NCI-H187 (cell line): ENCODE measurements around the gene GPHN.
A peak's percentile ranks its signal among the peaks of the same experiment; 100 is the strongest.
"Not testable (repeated sequence)": the region's sequence is repeated elsewhere in the genome, so short reads cannot be mapped to it uniquely, and the experiment has no call there.

Experiments used
- DNase-seq, 2 experiments: peaks; one replicate each; lab custom pipeline; 2025; lab: John Stamatoyannopoulos, UW

GPHN gene

DNA sequence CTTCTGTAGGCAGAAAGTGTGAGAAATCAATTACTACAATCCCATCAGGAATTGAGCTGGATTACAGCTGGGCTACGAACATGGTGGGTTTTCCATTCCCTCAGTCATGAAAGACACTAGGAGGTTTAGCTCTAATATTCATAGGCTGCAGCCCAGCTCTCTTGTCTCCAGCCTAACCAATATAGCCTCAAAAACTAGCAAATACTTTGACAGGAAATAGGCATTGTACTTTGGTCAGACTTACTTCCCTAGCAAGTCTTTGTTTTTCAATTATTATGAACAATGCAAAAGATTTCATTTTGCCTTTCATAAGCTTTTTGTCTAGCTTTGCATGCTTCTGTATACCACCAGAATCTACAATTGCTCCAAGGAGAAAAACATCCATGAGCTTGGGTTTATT is 296.2 kb downstream of the GPHN start:
- DNase-seq, result no peak

GRCh38 chr14:66813636-66814035 is 305.7 kb downstream of the GPHN start:
- DNase-seq, result no peak

- no peak for DNase-seq
These were observed 307.7 kb downstream of the GPHN start for GRCh38 chr14:66815687-66816086.

DNA sequence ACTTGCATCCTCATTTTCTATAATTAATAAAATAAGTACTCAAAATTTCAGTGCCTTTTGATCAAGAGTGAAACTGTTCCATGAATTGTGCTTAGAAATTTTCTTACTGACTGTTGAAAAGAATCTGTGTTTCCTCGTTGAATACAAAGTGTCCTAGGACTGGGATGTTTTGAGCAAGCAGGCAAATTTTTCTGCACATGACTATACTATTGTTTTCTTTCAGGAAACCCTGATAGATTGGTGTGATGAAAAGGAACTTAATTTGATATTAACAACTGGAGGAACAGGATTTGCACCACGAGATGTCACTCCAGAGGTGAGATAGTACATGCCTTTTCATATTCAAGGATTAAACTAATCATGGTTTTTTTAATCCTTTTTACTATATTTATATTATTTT is 316.3 kb downstream of the GPHN start:
- DNase-seq, result no peak

DNA sequence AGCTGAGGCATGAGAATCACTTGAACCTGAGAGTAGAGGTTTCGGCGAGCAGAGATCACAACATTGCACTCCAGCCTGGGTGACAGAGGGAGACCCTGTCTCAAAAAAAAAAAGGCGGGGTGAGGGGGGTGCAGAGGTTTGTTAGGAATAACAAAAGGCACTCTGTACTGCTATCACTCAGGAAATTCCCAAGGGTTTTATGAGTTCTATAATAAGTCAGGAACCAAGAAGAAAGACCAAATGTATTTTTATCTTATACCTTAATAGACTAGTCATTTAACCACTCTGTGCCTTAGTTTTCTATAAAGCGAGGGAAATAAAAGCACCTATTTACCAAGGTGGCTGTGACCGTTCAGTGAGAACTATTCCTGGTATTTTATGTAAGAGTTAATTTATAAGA is 319.2 kb downstream of the GPHN start:
- DNase-seq, result no peak

DNA sequence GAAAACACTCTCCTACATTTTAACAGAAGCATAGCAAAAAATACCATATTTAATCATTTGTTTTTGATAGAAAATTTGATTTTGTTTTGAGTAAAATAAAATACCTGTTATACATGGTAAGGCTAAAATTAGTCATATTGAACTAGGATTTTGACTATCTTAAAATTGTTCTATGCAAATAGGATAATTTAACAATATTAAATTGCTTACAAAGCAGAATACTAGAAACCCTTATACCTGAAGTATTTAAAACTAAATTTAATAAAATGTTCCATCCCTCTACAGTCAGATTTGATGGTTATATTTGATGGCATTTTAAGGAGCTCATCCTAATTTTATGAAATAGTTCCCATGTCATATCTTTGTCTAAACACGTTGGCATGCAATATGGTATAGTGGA is 323.2 kb downstream of the GPHN start:
- DNase-seq, result no peak

DNA sequence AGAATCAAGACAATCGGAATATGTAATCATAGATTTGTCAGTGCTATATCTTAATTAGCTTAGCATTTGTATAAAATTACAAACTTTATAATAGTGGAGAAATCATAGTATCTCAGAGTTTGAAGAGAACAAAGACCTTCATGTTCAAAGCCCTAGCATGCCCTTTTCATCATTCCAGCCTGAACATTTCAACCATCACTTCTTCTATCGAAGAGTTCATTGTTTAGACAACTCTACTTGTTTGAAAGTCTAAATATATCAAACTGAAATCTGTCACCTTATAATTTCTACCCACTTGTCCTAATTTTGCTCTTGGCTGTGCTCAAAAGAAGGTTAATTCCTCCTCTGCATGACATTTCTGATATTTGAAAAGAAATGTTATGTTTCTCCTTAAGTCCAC is 325.9 kb downstream of the GPHN start:
- no peak for DNase-seq

DNA sequence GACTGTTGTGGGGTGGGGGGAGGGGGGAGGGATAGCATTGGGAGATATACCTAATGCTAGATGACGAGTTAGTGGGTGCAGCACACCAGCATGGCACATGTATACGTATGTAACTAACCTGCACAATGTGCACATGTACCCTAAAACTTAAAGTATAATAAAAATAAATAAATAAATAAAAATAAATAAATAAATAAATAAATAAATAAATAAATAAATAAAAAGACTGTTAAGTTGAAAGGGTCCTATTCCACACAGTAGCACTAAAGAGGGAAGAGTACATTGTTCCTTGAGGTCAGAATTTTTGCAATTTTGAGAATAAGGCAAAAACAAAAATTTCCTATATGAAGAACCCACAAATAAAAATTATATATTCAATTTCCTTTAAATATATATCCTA is 329.5 kb downstream of the GPHN start:
- not testable (repeated sequence) for DNase-seq

DNA sequence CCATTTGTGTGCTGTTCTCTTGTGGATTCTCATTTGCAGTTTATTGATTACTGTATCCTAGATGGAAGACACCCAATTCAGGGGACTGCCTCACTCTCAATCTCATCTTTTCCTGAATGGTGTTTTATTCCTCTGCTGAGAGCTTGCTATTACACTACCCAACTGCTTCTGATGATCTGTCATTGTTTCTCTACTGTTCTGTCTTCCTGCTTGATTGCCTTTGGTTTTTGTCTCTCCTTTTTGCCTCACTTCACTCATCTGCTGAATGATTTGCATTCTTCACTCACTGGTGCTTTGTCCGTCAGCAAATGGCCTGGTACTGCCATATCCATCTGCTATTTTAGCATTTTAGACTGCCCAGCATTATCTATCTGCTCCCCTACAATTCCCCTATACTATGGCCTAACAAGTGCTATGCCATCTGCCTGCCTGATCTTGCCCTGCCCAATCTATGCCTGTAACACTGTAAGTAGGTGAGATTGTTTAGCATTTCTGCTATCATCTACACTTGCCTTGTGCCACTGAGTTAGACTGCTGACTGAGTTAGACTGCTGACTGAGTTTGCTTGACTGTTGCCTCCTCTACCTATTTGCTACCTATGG is 335.1 kb downstream of the GPHN start:
- no peak for DNase-seq

DNA sequence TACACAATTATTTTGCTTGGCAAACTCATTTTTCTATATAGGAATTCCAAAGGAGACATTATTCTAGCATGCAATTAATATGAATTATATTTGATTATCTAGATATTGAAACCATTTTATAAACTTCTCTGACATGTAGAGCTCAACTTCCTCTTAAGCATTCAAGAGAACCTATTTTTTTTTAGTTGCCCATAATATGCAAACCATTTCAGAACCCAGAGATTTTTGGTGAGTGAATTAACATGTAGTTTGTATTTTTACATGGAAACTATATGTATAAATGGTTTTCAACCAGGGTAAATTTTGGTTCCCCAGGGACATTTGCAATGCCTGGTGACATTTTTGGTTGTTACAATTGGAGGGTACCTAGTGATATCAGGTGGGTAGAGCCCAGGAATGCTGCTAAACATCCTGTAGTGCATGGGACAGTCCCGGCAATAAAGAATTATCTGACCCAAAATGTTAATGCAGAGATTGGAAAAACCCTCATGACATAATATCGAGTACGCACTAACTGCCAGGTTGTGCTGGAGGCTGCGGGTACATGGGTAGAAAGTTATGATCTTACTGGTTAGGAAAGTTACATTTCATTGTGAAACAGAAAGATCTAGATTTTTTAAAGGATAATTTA is 342.4 kb downstream of the GPHN start:
- DNase-seq, result no peak

DNA sequence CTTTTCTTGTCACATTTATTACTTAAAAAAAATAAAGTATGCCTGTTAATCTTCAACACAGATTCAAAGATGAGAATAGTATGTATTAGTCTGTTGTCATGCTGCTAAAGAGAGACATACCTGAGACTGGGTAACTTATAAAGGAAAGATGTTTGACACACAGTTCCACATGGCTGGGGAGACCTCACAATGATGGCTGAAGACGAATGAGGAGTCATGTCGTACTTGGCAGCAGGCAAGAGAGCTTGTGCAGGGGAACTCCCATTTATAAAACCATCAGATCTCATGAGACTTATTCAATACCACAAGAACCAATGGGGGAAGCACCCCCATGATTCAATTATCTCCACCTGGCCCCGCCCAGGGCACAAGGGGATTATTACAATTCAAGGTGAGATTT is 345.4 kb downstream of the GPHN start:
- no peak for DNase-seq

DNA sequence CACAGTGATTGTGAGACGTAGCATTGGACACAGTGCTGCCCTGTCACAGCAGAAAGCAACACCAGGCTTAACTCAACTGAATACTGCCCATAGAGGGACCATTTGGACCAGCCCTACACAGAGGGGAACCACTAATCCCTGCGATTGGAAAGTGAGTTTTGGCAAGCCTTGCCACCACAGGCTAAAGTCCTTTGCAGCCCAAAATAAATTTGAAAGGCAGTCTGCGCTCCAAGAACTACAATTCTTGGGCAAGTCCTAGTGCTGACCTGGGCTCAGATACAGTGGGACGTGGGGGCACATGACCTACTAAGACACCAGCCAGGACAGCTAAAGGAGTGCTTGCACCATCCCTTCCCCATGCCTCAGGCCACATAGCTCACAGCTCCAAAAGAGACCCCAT is 349.9 kb downstream of the GPHN start:
- DNase-seq, result no peak

GRCh38 chr14:66859063-66859671 is 351.2 kb downstream of the GPHN start:
- no peak for DNase-seq

DNA sequence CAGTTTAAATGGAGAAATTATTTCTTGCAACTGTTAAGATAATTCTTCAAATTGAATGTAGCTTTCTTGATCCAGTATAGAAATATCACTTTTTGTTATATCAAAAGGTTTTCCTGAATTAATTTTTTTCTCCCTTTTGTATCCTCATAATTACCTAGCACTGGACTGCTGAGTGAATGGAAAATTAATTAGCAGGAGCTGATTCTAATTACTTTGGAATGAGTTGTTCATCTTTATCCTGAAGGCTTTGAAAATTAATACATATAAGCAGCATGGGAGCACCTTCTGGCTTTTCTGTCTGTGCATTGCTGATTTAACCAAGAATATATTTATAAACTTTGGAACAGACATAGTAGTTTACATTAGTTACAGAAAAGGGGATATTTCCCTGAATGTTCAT is 373.6 kb downstream of the GPHN start:
- no peak for DNase-seq

- no peak for DNase-seq
These were observed 376.2 kb downstream of the GPHN start for GRCh38 chr14:66884149-66884548.

DNA sequence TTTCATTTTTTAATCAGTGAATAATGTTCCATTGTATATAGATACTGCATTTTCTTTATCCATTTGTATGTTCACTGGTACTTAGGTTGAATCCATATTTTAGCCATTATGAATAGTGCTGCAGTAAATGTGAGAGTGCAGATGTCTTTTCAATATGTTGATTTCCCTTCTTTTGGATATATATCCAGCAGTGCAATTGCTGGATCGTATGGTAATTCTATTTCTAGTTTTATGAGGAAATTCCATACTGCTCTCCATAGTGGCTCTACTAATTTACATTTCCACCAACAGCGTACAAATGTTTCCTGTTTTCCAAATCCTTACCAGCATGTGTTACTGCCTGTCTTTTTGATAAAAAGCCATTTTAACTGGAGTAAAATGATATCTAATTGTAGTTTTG is 392.8 kb downstream of the GPHN start:
- DNase-seq, result no peak

DNA sequence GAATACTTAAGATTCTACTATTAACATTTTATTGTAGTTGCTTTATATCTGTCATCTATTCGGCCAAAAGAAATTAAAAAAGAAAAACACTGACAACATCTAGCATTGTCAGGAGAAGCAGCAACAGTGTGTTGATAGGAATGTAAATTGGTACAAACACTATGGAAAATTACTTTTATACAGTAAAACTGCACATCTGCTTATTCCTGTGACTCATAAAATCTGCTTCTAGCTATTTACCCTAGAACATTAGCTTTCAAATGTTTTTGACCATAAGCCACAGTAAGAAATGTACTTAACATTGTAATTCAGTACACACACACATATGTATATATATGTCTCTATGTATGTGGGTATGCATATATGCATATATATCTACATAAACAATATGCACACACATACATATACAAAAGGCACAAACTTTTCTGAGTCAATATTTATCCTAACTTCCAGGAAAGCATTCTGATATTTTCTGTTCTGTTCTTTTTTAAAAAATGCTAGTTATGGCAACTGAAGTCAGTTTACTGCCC is 402.4 kb downstream of the GPHN start:
- no peak for DNase-seq

- DNase-seq, result no peak
These were observed 408.5 kb downstream of the GPHN start for GRCh38 chr14:66916421-66916820.

DNA sequence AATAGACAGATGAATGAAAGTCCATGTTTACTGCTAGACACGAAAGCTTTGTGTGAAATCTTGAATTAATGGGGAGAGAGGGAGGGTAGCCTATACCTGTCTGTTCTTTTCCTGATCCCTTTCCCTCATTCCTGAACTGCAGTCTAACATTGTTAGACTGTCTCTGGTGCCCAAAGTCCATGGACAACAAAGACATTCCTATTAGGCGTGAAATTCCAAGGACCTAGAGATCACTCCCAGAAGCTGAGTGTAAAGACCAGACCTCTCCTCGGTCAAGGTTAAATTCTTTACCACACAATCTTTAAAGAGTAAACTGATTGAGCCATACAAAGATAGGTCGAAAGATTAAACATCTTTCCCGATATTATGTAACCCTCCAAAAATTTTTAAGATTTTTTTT is 410.6 kb downstream of the GPHN start:
- no peak for DNase-seq

GRCh38 chr14:66920196-66920595 is 412.2 kb downstream of the GPHN start:
- DNase-seq, result no peak

GRCh38 chr14:66923251-66923650 is 415.3 kb downstream of the GPHN start:
- DNase-seq, result no peak

DNA sequence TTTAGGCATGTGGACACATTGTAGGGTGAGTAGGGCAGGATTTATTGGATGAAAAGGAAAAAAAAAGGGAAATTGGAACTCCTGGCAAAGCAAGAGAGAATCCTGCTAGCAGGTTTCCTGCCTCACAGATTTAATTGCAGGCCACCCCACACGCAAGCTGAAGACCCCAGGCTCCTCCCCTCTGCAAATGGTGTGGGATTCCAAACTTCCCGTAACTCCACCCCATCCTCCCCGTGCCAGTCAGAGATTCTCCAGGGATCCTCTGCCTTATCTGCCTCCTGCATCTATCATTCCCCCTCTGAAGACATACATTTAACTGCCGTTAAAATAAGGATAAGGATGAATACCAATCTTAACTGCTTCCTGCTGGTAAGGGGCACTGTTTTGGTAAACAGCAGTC is 431.5 kb downstream of the GPHN start:
- DNase-seq, result no peak

- peak in 1 of 2 experiments; percentile 4 for DNase-seq
These were observed 436.9 kb downstream of the GPHN start for GRCh38 chr14:66944872-66945271.

- DNase-seq, result no peak
These were observed 447.2 kb downstream of the GPHN start for GRCh38 chr14:66955159-66955558.
